Psoas muscle (tissue), 8 donors: ENCODE measurements around the gene NCAM1. TPM values are rescaled to one million over a fixed set of nuclear protein-coding genes. Genes with fewer than 3 reads are reported as not detected.

Experiments used
- ATAC-seq, 4 donors: fragments of 200-7000 bp; cut with Tn5 transposase; one replicate each; pipeline ENCODE4 v1.9.1; 2020; ENCODE audit warnings: moderate library complexity in 3 of 4, mild to moderate bottlenecking in 2 of 4
- DNase-seq, 2 donors: peaks; one replicate each; pipeline ENCODE4 v3.0.0-alpha.2; 2020
- H3K27ac ChIP-seq: fragments of 200-600 bp; one replicate; pipeline ENCODE4 v1.8.0; 2022
- H3K27me3 ChIP-seq, 3 donors: fragments of 200-600 bp in 1 of 3; one replicate each; pipeline versions ENCODE4 v1.6.1 to v1.8.0; 2013 to 2022; ENCODE audit warnings: low read length in 2 of 3, mild to moderate bottlenecking in 2 of 3, moderate library complexity in 1 of 3; ENCODE audit not compliant: insufficient read depth in 3 of 3
- H3K36me3 ChIP-seq, 2 donors: fragments of 200-600 bp in 1 of 2; one replicate each; pipeline versions ENCODE4 v1.6.1 to v1.8.0; 2013 to 2022; ENCODE audit warnings: low read depth in 1 of 2, mild to moderate bottlenecking in 1 of 2, moderate library complexity in 1 of 2; ENCODE audit not compliant: insufficient read depth in 1 of 2
- H3K4me1 ChIP-seq: fragments of 200-600 bp; one replicate; pipeline ENCODE4 v1.8.0; 2022
- H3K4me3 ChIP-seq: fragments of 200-600 bp; one replicate; pipeline ENCODE4 v1.8.0; 2022; ENCODE audit warnings: mild to moderate bottlenecking
- H3K9me3 ChIP-seq: fragments of 200-600 bp; one replicate; pipeline ENCODE4 v1.8.0; 2022
- WGBS, 3 donors: extraction: QIAGEN DNeasy Blood & Tissue Kit; methylation state at CpG; one replicate each; pipeline versions ENCODE4 v1.1.6 to v1.1.7; 2013; 5-methylcytosine and 5-hydroxymethylcytosine counted together
- intact Hi-C, 2 donors: fragments of 100-400 bp; cut with DNase I; formaldehyde crosslinking; loops; one replicate each; pipeline versions ENCODE4 v1.11.0 to v1.14.2; 2022
- polyA plus RNA-seq, 3 donors: library from polyadenylated mRNA; stranded (reverse); fragments of 200-250 nt; gene quantifications; one replicate each; pipeline ENCODE4 v1.2.3, GENCODE V29; 2013
- total RNA-seq, 4 donors: library from RNA; stranded (reverse); fragmentation: NEBNext Ultra II Directional in 2 of 4; extraction: Animal tissue kit (Norgen Biotek cat#: 25700) in 2 of 4; gene quantifications; one replicate each; pipeline versions ENCODE4 v1.2.1 to v1.2.4, GENCODE V29; 2021 to 2023
- TF ChIP-seq, protein P1 (sequence below): fragments of 200-600 bp; IDR thresholded peaks from one replicate; pipeline ENCODE4 v1.8.0; 2022; ENCODE audit warnings: antibody characterized with exemption
- donor health status: healthy with polysubstance abuse.
- donor health status: DM: no; HTN: no; CAD: no; lungs with moderate emphysema.
- donor health status: Bipolar disorder and iron deficiency.
- donor health status: healthy.
- donor health status: DM: yes; HTN: yes; CAD: no.
- donor health status: DM: no; HTN: no; CAD: no.
- donor health status: DM: no; HTN: no; CAD: no.
- donor health status: DM: yes; HTN: yes; CAD: no.

The NCAM1 gene
- total and polyA plus RNA-seq, 7 donors = 1.3 to 50.3 (median 3.0) TPM

DNA sequence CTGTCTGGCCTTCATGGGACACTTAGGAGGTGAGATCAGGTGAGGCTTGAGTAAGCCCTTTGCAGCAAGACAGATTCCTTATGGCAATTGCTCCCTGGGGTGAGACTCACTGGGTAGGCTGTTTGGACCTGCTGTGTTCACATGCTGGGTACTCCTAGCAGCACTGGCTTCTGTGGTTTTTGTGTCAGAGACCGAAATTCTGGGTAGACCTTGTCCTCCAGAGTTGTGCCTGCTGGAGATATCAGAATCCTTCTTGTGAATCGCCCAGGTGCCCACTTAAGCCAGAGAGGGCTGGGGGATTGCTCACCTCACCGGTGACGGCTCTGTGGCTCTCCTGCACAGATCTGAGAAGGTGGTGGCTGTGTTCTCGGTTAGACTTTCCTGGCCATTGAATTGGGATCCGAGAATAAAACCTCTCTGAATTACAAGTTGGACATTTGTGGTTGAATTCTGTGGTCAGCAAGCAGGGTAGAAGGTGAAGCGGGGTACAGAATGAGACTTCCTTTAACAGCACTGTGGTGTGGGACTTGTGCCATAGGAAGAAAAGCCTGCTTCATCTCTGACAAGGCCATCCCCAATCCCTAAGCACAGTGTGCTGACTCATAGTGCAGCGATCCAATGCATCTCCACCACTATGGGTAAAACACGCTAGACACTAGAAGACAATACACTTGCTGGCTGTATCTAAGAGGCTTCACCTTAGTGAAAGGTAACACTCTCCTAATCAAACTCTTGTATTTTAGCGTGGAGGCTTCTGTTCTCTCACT is 300.7 kb downstream of the NCAM1 start:
- Histone ChIP-seq H3K27ac (no peak overlapping the region), H3K4me1 (no peaks in the 10 kb centered on the region), H3K36me3 (no peaks in the 10 kb centered on the region), H3K27me3 (no peaks in the 10 kb centered on the region), H3K4me3 (no peak overlapping the region), H3K9me3 (no peaks in the 10 kb centered on the region)
- DNase-seq = no peak
- WGBS, 3 donors = 92% methylated on average over 10 of the region's 10 CpGs
- no peak for ATAC-seq
- TF ChIP-seq, protein P1, sequence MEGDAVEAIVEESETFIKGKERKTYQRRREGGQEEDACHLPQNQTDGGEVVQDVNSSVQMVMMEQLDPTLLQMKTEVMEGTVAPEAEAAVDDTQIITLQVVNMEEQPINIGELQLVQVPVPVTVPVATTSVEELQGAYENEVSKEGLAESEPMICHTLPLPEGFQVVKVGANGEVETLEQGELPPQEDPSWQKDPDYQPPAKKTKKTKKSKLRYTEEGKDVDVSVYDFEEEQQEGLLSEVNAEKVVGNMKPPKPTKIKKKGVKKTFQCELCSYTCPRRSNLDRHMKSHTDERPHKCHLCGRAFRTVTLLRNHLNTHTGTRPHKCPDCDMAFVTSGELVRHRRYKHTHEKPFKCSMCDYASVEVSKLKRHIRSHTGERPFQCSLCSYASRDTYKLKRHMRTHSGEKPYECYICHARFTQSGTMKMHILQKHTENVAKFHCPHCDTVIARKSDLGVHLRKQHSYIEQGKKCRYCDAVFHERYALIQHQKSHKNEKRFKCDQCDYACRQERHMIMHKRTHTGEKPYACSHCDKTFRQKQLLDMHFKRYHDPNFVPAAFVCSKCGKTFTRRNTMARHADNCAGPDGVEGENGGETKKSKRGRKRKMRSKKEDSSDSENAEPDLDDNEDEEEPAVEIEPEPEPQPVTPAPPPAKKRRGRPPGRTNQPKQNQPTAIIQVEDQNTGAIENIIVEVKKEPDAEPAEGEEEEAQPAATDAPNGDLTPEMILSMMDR = no peak
- intact Hi-C loops = no loop called here

GRCh38 chr11:113262594-113262993 is 301.4 kb downstream of the NCAM1 start:
- 59 to 62% (median 60%) methylated on average over 2 of the region's 2 CpGs for WGBS, 3 donors
- Histone ChIP-seq H3K9me3 (no peaks in the 10 kb centered on the region), H3K27me3 (no peaks in the 10 kb centered on the region), H3K4me3 (no peak overlapping the region), H3K27ac (no peak overlapping the region), H3K4me1 (no peaks in the 10 kb centered on the region), H3K36me3 (no peaks in the 10 kb centered on the region)
- DNase-seq = no peak
- TF ChIP-seq, protein P1 = no peak
- no peak for ATAC-seq
- intact Hi-C loops = no loop called here

- no peak for ATAC-seq
- H3K4me1 ChIP-seq = no peaks in the 10 kb centered on the region
- H3K27ac ChIP-seq = no peak overlapping the region
- TF ChIP-seq, protein P1 = no peak
- 74 to 76% (median 75%) methylated on average over 9 of the region's 9 CpGs for WGBS, 3 donors
- H3K36me3 ChIP-seq = no peaks in the 10 kb centered on the region
- H3K9me3 ChIP-seq = no peaks in the 10 kb centered on the region
- intact Hi-C loops = no loop called here
- no peaks in the 10 kb centered on the region for H3K27me3 ChIP-seq
- H3K4me3 ChIP-seq = no peak overlapping the region
- DNase-seq = no peak
These were observed 302.4 kb downstream of the NCAM1 start for GRCh38 chr11:113263458-113264259.

GRCh38 chr11:113265362-113265761 is 304.1 kb downstream of the NCAM1 start:
- Histone ChIP-seq H3K4me1 (no peaks in the 10 kb centered on the region), H3K27me3 (no peaks in the 10 kb centered on the region), H3K4me3 (no peak overlapping the region), H3K9me3 (no peaks in the 10 kb centered on the region), H3K36me3 (no peaks in the 10 kb centered on the region), H3K27ac (no peak overlapping the region)
- 68 to 74% (median 73%) methylated on average over 2 of the region's 2 CpGs for WGBS, 3 donors
- no peak for DNase-seq
- intact Hi-C loops = no loop called here
- ATAC-seq = no peak
- TF ChIP-seq, protein P1 = no peak
